Neural cell (in vitro differentiated cells): ENCODE results near the gene CENPN.

Experiments
- EP300 ChIP-seq: fragments of 450-650 bp; conservative IDR thresholded peaks from 2 replicates; pipeline ENCODE4 v1.6.1; 2014; ENCODE audit warnings: antibody characterized with exemption, mild to moderate bottlenecking, moderate library complexity; ENCODE audit not compliant: poor library complexity, severe bottlenecking
- EZH2 ChIP-seq: fragments of 200-600, 300-800 bp; shearing (Covaris generic), sonication (generic); IDR thresholded peaks from 2 replicates; pipeline ENCODE4 v1.6.1; 2014; ENCODE audit warnings: antibody characterized with exemption, low read length, borderline replicate concordance, mild to moderate bottlenecking; ENCODE audit not compliant: insufficient read depth, poor library complexity, severe bottlenecking
- MXI1 ChIP-seq: fragments of 450-650 bp; conservative IDR thresholded peaks from 2 replicates; pipeline ENCODE4 v1.6.1; 2014; ENCODE audit warnings: antibody characterized with exemption, mild to moderate bottlenecking; ENCODE audit not compliant: poor library complexity, severe bottlenecking
- REST ChIP-seq: IDR thresholded peaks from 2 replicates; pipeline ENCODE4 v1.6.1; 2012; ENCODE audit warnings: borderline replicate concordance
- TF ChIP-seq, protein P1 (sequence below): fragments of 450-650 bp; IDR thresholded peaks from 2 replicates; pipeline ENCODE4 v1.5.1; 2014; ENCODE audit warnings: antibody characterized with exemption, mild to moderate bottlenecking, moderate library complexity; ENCODE audit not compliant: poor library complexity, severe bottlenecking

DNA sequence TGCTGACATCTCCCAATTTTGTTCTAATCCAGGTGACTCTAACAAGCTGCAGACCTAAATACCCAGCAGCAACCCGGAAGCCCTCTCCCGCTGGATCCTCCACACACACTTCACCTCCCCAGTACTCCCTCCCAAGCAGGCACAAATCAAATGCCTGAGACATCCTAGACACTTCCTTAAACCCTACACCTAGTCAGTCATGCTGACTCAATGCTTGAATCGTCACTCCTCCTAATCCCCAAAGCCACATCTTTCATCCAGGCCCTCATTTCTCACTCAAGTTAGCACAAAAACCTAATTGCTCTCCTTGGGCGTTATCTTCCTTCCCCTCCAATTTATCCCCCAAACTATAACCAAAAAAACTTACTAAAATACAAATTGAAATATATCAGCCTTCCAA, 33.0 kb upstream of the CENPN start:
- TF ChIP-seq REST (no peak), EP300 (no peak), EZH2 (no peak), MXI1 (no peak)
- TF ChIP-seq, protein P1, sequence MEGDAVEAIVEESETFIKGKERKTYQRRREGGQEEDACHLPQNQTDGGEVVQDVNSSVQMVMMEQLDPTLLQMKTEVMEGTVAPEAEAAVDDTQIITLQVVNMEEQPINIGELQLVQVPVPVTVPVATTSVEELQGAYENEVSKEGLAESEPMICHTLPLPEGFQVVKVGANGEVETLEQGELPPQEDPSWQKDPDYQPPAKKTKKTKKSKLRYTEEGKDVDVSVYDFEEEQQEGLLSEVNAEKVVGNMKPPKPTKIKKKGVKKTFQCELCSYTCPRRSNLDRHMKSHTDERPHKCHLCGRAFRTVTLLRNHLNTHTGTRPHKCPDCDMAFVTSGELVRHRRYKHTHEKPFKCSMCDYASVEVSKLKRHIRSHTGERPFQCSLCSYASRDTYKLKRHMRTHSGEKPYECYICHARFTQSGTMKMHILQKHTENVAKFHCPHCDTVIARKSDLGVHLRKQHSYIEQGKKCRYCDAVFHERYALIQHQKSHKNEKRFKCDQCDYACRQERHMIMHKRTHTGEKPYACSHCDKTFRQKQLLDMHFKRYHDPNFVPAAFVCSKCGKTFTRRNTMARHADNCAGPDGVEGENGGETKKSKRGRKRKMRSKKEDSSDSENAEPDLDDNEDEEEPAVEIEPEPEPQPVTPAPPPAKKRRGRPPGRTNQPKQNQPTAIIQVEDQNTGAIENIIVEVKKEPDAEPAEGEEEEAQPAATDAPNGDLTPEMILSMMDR, result no peak
